AG04449 (cell line): ENCODE measurements around the gene MYO18B.

Experiments
- CTCF ChIA-PET: fragments of 350-600 bp; formaldehyde crosslinking; extraction: SDS; loops from one replicate; lab custom pipeline; 2021; ENCODE audit warnings: antibody characterized with exemption; lab: Yijun Ruan, JAX
- POLR2A ChIA-PET: fragments of 400-600, 350-600 bp; formaldehyde crosslinking; extraction: SDS; loops from one replicate; lab custom pipeline; 2020; ENCODE audit warnings: antibody characterized with exemption, inconsistent platforms; lab: Yijun Ruan, JAX
- DNase-seq: peaks from one replicate; pipeline ENCODE4 v3.0.0-alpha.2; 2010; ENCODE audit warnings: low read depth, low spot score
- H3K4me3 ChIP-seq: 2 replicates; pipeline ENCODE4 v1.5.1; 2011; ENCODE audit warnings: low read depth, mild to moderate bottlenecking, control low read depth, low read length
- TF ChIP-seq, protein P1 (sequence below): IDR thresholded peaks from one replicate; pipeline ENCODE4 v1.5.1; 2011; ENCODE audit warnings: mild to moderate bottlenecking, moderate library complexity, low read length, control low read depth, inconsistent platforms; ENCODE audit not compliant: insufficient read depth; ENCODE audit errors: missing control alignments

MYO18B gene

DNA sequence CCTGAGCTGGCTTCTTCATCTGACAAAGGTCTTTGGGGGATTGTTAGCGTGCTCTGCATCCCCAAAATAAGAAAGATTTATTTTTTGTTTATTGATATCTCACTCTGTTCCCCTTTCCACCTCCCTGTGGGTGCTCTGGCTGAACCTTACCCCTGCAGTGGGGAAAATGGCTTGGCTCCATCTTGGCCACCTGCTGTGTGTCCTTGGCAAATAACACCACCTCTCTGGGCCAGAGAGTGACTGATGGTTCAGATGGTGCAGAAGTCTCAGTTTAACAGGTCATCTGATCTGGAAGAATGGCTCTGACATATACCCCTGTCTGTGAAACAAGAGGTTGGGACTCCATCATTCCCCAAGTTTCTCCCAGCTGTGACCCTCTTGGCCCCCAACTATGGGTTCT lies 157.6 kb downstream of the MYO18B start:
- POLR2A ChIA-PET, result no interaction called here
- TF ChIP-seq, protein P1, sequence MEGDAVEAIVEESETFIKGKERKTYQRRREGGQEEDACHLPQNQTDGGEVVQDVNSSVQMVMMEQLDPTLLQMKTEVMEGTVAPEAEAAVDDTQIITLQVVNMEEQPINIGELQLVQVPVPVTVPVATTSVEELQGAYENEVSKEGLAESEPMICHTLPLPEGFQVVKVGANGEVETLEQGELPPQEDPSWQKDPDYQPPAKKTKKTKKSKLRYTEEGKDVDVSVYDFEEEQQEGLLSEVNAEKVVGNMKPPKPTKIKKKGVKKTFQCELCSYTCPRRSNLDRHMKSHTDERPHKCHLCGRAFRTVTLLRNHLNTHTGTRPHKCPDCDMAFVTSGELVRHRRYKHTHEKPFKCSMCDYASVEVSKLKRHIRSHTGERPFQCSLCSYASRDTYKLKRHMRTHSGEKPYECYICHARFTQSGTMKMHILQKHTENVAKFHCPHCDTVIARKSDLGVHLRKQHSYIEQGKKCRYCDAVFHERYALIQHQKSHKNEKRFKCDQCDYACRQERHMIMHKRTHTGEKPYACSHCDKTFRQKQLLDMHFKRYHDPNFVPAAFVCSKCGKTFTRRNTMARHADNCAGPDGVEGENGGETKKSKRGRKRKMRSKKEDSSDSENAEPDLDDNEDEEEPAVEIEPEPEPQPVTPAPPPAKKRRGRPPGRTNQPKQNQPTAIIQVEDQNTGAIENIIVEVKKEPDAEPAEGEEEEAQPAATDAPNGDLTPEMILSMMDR, result no peak
- CTCF ChIA-PET, result no interaction called here
- H3K4me3 ChIP-seq, result no peak overlapping the region
- no peak for DNase-seq

- TF ChIP-seq, protein P1, result no peak
- POLR2A ChIA-PET, result no interaction called here
- CTCF ChIA-PET, result interaction anchor here (0.6 kb wide), 1 partner anchor 431 kb away, joined by 3 read pairs; no protein-coding TSS in a partner anchor
- no peak overlapping the region for H3K4me3 ChIP-seq
- DNase-seq, result no peak
Measured at GRCh38 chr22:25900390-25900789, 158.4 kb downstream of the MYO18B start.

DNA sequence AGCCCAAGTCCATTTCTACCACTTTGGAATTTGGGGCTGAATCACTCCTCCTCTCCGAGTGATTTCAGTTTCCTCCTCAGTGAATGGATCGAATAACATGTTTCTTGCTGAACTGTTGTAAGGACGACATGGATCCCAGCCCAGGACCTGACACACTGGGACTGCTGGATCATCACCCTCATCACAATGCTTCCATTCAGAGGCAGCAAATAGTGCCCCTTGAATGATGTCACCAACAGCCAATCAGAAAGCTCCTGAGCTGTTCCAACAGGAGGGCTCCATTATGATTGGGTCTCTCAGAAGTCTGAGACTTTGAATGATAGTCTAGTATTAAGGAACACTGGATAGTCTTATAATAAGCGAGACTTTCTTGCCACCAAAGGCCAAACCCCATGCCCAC lies 158.9 kb downstream of the MYO18B start:
- no peak for DNase-seq
- no peak overlapping the region for H3K4me3 ChIP-seq
- TF ChIP-seq, protein P1, result no peak
- ChIA-PET CTCF (interaction anchor here (0.6 kb wide), 1 partner anchor 431 kb away, joined by 3 read pairs; no protein-coding TSS in a partner anchor), POLR2A (no interaction called here)

- TF ChIP-seq, protein P1, result no peak
- no peak overlapping the region for H3K4me3 ChIP-seq
- ChIA-PET CTCF (interaction anchor here (1.0 kb wide), 1 partner anchor 8 kb away, joined by 3 read pairs; no protein-coding TSS in a partner anchor), POLR2A (interaction anchor here (0.6 kb wide), 1 partner anchor 9 kb away, joined by 3 read pairs; no protein-coding TSS in a partner anchor)
- DNase-seq, result no peak
Measured at GRCh38 chr22:25902402-25902801, 160.4 kb downstream of the MYO18B start.

GRCh38 chr22:25903294-25903693 lies 161.3 kb downstream of the MYO18B start:
- TF ChIP-seq, protein P1, result peak; percentile 12
- no peak overlapping the region for H3K4me3 ChIP-seq
- ChIA-PET CTCF (interaction anchor here (1.0 kb wide), 1 partner anchor 9 kb away, joined by 3 read pairs; no protein-coding TSS in a partner anchor), POLR2A (no interaction called here)
- no peak for DNase-seq

GRCh38 chr22:25908212-25908611 lies 166.2 kb downstream of the MYO18B start:
- POLR2A ChIA-PET, result no interaction called here
- H3K4me3 ChIP-seq, result no peak overlapping the region
- DNase-seq, result no peak
- TF ChIP-seq, protein P1, result no peak
- CTCF ChIA-PET, result no interaction called here
